ENCODE measurements around the gene DLGAP1.

Gene DLGAP1

DNA sequence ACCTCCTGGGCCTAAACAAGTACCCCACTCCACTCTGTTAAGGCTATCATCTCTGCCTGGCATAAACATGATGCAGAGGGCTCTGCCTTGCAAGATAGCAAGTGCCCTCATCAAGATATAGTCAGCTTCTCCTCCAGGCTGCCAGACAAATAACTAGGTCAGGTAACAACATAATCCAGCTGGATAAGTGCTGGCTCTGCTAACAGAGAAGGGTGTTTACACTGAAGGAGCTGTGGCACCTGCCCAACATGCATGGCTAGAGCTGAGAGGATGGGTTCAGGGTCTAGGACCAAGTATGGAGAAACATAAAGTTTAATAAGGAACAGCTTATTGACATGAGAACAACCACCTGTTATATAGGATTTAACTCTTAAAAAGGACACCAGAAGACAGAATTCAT, 42.8 kb downstream of the DLGAP1 start:
- Histone ChIP-seq H3K9me3 (ENCODE audit: control insufficient read depth, insufficient read depth, low read depth, low read length) (no peaks in the 10 kb centered on the region), H3K36me3 (ENCODE audit: control insufficient read depth in 2 of 2, insufficient read depth in 1 of 2, low read length in 2 of 2) (no peaks in the 10 kb centered on the region), H3K27ac (ENCODE audit: extremely low read depth, low read depth, low read length) (no peak overlapping the region), H3K4me3 (ENCODE audit: low read depth, low read length) (no peak overlapping the region), H3K4me1 (ENCODE audit: control insufficient read depth, insufficient read depth, low read length) (no peaks in the 10 kb centered on the region)
- ChIA-PET CTCF (interaction anchor here (0.7 kb wide), 1 partner anchor 662 kb away, joined by 3 read pairs; no protein-coding TSS in a partner anchor), POLR2A (interaction anchor here (0.6 kb wide), 1 partner anchor 76 kb away, joined by 5 read pairs; no protein-coding TSS in a partner anchor)
- no peak for TF ChIP-seq ZNF341 (tag by site-specific recombination; IDR thresholded peaks at IDR 0.05; ENCODE audit: low read depth)
- TF ChIP-seq, protein P1, sequence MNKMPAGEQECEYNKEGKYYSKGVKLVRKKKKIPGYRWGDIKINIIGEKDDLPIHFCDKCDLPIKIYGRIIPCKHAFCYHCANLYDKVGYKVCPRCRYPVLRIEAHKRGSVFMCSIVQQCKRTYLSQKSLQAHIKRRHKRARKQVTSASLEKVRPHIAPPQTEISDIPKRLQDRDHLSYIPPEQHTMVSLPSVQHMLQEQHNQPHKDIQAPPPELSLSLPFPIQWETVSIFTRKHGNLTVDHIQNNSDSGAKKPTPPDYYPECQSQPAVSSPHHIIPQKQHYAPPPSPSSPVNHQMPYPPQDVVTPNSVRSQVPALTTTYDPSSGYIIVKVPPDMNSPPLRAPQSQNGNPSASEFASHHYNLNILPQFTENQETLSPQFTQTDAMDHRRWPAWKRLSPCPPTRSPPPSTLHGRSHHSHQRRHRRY (tag by site-specific recombination; IDR thresholded peaks at IDR 0.05) = no peak
- TF ChIP-seq WT1 (tag by site-specific recombination; IDR thresholded peaks at IDR 0.05) = no peak
- TF ChIP-seq, protein P2, sequence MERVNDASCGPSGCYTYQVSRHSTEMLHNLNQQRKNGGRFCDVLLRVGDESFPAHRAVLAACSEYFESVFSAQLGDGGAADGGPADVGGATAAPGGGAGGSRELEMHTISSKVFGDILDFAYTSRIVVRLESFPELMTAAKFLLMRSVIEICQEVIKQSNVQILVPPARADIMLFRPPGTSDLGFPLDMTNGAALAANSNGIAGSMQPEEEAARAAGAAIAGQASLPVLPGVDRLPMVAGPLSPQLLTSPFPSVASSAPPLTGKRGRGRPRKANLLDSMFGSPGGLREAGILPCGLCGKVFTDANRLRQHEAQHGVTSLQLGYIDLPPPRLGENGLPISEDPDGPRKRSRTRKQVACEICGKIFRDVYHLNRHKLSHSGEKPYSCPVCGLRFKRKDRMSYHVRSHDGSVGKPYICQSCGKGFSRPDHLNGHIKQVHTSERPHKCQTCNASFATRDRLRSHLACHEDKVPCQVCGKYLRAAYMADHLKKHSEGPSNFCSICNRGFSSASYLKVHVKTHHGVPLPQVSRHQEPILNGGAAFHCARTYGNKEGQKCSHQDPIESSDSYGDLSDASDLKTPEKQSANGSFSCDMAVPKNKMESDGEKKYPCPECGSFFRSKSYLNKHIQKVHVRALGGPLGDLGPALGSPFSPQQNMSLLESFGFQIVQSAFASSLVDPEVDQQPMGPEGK (tag by site-specific recombination; IDR thresholded peaks at IDR 0.05) = no peak
- TF ChIP-seq, protein P3, sequence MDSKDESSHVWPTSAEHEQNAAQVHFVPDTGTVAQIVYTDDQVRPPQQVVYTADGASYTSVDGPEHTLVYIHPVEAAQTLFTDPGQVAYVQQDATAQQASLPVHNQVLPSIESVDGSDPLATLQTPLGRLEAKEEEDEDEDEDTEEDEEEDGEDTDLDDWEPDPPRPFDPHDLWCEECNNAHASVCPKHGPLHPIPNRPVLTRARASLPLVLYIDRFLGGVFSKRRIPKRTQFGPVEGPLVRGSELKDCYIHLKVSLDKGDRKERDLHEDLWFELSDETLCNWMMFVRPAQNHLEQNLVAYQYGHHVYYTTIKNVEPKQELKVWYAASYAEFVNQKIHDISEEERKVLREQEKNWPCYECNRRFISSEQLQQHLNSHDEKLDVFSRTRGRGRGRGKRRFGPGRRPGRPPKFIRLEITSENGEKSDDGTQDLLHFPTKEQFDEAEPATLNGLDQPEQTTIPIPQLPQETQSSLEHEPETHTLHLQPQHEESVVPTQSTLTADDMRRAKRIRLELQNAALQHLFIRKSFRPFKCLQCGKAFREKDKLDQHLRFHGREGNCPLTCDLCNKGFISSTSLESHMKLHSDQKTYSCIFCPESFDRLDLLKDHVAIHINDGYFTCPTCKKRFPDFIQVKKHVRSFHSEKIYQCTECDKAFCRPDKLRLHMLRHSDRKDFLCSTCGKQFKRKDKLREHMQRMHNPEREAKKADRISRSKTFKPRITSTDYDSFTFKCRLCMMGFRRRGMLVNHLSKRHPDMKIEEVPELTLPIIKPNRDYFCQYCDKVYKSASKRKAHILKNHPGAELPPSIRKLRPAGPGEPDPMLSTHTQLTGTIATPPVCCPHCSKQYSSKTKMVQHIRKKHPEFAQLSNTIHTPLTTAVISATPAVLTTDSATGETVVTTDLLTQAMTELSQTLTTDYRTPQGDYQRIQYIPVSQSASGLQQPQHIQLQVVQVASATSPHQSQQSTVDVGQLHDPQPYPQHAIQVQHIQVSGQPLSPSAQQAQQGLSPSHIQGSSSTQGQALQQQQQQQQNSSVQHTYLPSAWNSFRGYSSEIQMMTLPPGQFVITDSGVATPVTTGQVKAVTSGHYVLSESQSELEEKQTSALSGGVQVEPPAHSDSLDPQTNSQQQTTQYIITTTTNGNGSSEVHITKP (tag by site-specific recombination; IDR thresholded peaks at IDR 0.05) = no peak
- TF ChIP-seq, protein P4, sequence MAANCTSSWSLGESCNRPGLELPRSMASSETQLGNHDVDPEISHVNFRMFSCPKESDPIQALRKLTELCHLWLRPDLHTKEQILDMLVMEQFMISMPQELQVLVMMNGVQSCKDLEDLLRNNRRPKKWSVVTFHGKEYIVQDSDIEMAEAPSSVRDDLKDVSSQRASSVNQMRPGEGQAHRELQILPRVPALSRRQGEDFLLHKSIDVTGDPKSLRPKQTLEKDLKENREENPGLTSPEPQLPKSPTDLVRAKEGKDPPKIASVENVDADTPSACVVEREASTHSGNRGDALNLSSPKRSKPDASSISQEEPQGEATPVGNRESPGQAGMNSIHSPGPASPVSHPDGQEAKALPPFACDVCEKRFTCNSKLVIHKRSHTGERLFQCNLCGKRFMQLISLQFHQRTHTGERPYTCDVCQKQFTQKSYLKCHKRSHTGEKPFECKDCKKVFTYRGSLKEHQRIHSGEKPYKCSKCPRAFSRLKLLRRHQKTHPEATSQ (tag by site-specific recombination; IDR thresholded peaks at IDR 0.05) = no peak
- TF ChIP-seq ZNF248 (tag by site-specific recombination; IDR thresholded peaks at IDR 0.05) = no peak
- no peak for TF ChIP-seq ZNF600 (tag by site-specific recombination; IDR thresholded peaks at IDR 0.05)
- no peak for TF ChIP-seq ZNF76 (tag by site-specific recombination; IDR thresholded peaks at IDR 0.05; ENCODE audit: borderline replicate concordance, low read depth)
- TF ChIP-seq, protein P5, sequence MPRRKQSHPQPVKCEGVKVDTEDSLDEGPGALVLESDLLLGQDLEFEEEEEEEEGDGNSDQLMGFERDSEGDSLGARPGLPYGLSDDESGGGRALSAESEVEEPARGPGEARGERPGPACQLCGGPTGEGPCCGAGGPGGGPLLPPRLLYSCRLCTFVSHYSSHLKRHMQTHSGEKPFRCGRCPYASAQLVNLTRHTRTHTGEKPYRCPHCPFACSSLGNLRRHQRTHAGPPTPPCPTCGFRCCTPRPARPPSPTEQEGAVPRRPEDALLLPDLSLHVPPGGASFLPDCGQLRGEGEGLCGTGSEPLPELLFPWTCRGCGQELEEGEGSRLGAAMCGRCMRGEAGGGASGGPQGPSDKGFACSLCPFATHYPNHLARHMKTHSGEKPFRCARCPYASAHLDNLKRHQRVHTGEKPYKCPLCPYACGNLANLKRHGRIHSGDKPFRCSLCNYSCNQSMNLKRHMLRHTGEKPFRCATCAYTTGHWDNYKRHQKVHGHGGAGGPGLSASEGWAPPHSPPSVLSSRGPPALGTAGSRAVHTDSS (tag by site-specific recombination; IDR thresholded peaks at IDR 0.05) = no peak
- TF ChIP-seq ZBTB17 (tag by site-specific recombination; IDR thresholded peaks at IDR 0.05) = no peak

DNA sequence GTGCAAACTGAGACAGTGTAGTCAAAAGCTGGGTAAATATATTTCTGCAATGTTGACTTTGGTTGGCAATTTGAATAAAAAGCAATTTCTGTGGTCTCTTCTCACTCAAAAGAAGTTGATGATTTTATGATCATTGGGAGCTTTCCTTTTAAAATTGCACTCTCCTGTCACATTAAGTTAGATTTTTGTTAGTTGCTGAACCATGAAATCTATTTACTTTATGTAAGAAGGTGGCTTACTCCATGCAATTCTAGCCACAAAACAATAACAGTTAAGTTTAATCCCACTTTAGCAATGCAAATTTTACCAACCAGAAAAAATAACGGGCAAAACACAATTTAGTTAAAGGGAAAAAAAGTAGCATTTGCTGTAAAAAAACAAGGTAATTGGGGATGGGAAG, 48.3 kb downstream of the DLGAP1 start:
- TF ChIP-seq ZNF266 (tag by site-specific recombination; IDR thresholded peaks at IDR 0.05; ENCODE audit: low read depth) = no peak
- CTCF ChIA-PET = no interaction called here
- Histone ChIP-seq H3K36me3 (ENCODE audit: control insufficient read depth in 2 of 2, insufficient read depth in 1 of 2, low read length in 2 of 2) (no peaks in the 10 kb centered on the region), H3K4me3 (ENCODE audit: low read depth, low read length) (no peak overlapping the region), H3K27ac (ENCODE audit: extremely low read depth, low read depth, low read length) (no peak overlapping the region), H3K9me3 (ENCODE audit: control insufficient read depth, insufficient read depth, low read depth, low read length) (no peaks in the 10 kb centered on the region), H3K4me1 (ENCODE audit: control insufficient read depth, insufficient read depth, low read length) (no peaks in the 10 kb centered on the region)
- POLR2A ChIA-PET = no interaction called here
